Activated naive CD8-positive, alpha-beta T cell (primary cell): ENCODE data around the gene ACTL6B.

Experiments used
- H3K27ac Mint-ChIP-seq: one replicate; pipeline ENCODE4 v1.8.0; 2021; ENCODE audit warnings: mixed read lengths
- H3K27me3 Mint-ChIP-seq: one replicate; pipeline ENCODE4 v1.8.0; 2021; ENCODE audit warnings: mixed read lengths
- H3K36me3 Mint-ChIP-seq: one replicate; pipeline ENCODE4 v1.8.0; 2021; ENCODE audit warnings: mixed read lengths
- H3K4me1 Mint-ChIP-seq: one replicate; pipeline ENCODE4 v1.8.0; 2021; ENCODE audit warnings: low read depth, mixed read lengths
- H3K4me3 Mint-ChIP-seq: one replicate; pipeline ENCODE4 v1.8.0; 2021; ENCODE audit warnings: mild to moderate bottlenecking, mixed read lengths
- H3K9me3 Mint-ChIP-seq: one replicate; pipeline ENCODE4 v1.8.0; 2021; ENCODE audit warnings: low read depth, mixed read lengths

ACTL6B gene

GRCh38 chr7:100629117-100629716 is 27.0 kb downstream of the ACTL6B start:
- H3K4me1 Mint-ChIP-seq, result peaks cover 30% of the 10 kb centered on the region
- no peaks in the 10 kb centered on the region for H3K27me3 Mint-ChIP-seq
- peak overlapping the region; percentile 46 for H3K27ac Mint-ChIP-seq
- H3K4me3 Mint-ChIP-seq, result no peak overlapping the region
- H3K9me3 Mint-ChIP-seq, result no peaks in the 10 kb centered on the region
- H3K36me3 Mint-ChIP-seq, result no peaks in the 10 kb centered on the region

- no peaks in the 10 kb centered on the region for H3K9me3 Mint-ChIP-seq
- no peaks in the 10 kb centered on the region for H3K27me3 Mint-ChIP-seq
- peak overlapping the region; percentile 76 for H3K4me3 Mint-ChIP-seq
- no peak overlapping the region for H3K27ac Mint-ChIP-seq
- no peaks in the 10 kb centered on the region for H3K36me3 Mint-ChIP-seq
- peaks cover 30% of the 10 kb centered on the region for H3K4me1 Mint-ChIP-seq
Observed at GRCh38 chr7:100627238-100627549, 29.1 kb downstream of the ACTL6B start.

- peak overlapping the region; percentile 76 for H3K4me3 Mint-ChIP-seq
- H3K27me3 Mint-ChIP-seq, result no peaks in the 10 kb centered on the region
- no peaks in the 10 kb centered on the region for H3K36me3 Mint-ChIP-seq
- H3K9me3 Mint-ChIP-seq, result no peaks in the 10 kb centered on the region
- H3K27ac Mint-ChIP-seq, result peak overlapping the region; percentile 78
- H3K4me1 Mint-ChIP-seq, result peaks cover 30% of the 10 kb centered on the region
Observed at GRCh38 chr7:100626530-100627237, 29.6 kb downstream of the ACTL6B start.

GRCh38 chr7:100626055-100626454 is 30.2 kb downstream of the ACTL6B start:
- Mint-ChIP-seq H3K36me3 (no peaks in the 10 kb centered on the region), H3K27me3 (no peaks in the 10 kb centered on the region), H3K27ac (no peak overlapping the region), H3K9me3 (no peaks in the 10 kb centered on the region), H3K4me1 (peaks cover 30% of the 10 kb centered on the region), H3K4me3 (peak overlapping the region; percentile 76)

- Mint-ChIP-seq H3K27ac (no peak overlapping the region), H3K4me3 (no peak overlapping the region), H3K9me3 (no peaks in the 10 kb centered on the region), H3K27me3 (no peaks in the 10 kb centered on the region), H3K4me1 (peaks cover 19% of the 10 kb centered on the region), H3K36me3 (peaks cover 2% of the 10 kb centered on the region)
Observed at GRCh38 chr7:100623951-100624824, 32.1 kb downstream of the ACTL6B start.

GRCh38 chr7:100621554-100621953 is 34.7 kb downstream of the ACTL6B start:
- no peaks in the 10 kb centered on the region for H3K9me3 Mint-ChIP-seq
- H3K27ac Mint-ChIP-seq, result no peak overlapping the region
- H3K4me3 Mint-ChIP-seq, result no peak overlapping the region
- no peaks in the 10 kb centered on the region for H3K27me3 Mint-ChIP-seq
- H3K36me3 Mint-ChIP-seq, result peaks cover 2% of the 10 kb centered on the region
- H3K4me1 Mint-ChIP-seq, result peaks cover 7% of the 10 kb centered on the region

- H3K36me3 Mint-ChIP-seq, result peaks cover 2% of the 10 kb centered on the region
- H3K4me1 Mint-ChIP-seq, result peaks cover 4% of the 10 kb centered on the region
- H3K9me3 Mint-ChIP-seq, result no peaks in the 10 kb centered on the region
- H3K4me3 Mint-ChIP-seq, result no peak overlapping the region
- H3K27ac Mint-ChIP-seq, result no peak overlapping the region
- no peaks in the 10 kb centered on the region for H3K27me3 Mint-ChIP-seq
Observed at GRCh38 chr7:100620804-100621203, 35.4 kb downstream of the ACTL6B start.

GRCh38 chr7:100620239-100620638 is 36.0 kb downstream of the ACTL6B start:
- H3K4me3 Mint-ChIP-seq, result no peak overlapping the region
- no peak overlapping the region for H3K27ac Mint-ChIP-seq
- no peaks in the 10 kb centered on the region for H3K27me3 Mint-ChIP-seq
- peaks cover 3% of the 10 kb centered on the region for H3K4me1 Mint-ChIP-seq
- H3K36me3 Mint-ChIP-seq, result peaks cover 2% of the 10 kb centered on the region
- no peaks in the 10 kb centered on the region for H3K9me3 Mint-ChIP-seq

GRCh38 chr7:100614308-100614861 is 41.9 kb downstream of the ACTL6B start:
- Mint-ChIP-seq H3K9me3 (no peaks in the 10 kb centered on the region), H3K27me3 (no peaks in the 10 kb centered on the region), H3K36me3 (peaks cover 3% of the 10 kb centered on the region), H3K4me3 (peak overlapping the region; percentile 85), H3K27ac (peak overlapping the region; percentile 73), H3K4me1 (peaks cover 21% of the 10 kb centered on the region)

- peaks cover 3% of the 10 kb centered on the region for H3K36me3 Mint-ChIP-seq
- peak overlapping the region; percentile 73 for H3K27ac Mint-ChIP-seq
- peak overlapping the region; percentile 85 for H3K4me3 Mint-ChIP-seq
- no peaks in the 10 kb centered on the region for H3K9me3 Mint-ChIP-seq
- no peaks in the 10 kb centered on the region for H3K27me3 Mint-ChIP-seq
- peaks cover 21% of the 10 kb centered on the region for H3K4me1 Mint-ChIP-seq
Observed at GRCh38 chr7:100613412-100614175, 42.7 kb downstream of the ACTL6B start.

GRCh38 chr7:100612730-100613390 is 43.4 kb downstream of the ACTL6B start:
- Mint-ChIP-seq H3K4me3 (peak overlapping the region; percentile 99), H3K4me1 (peaks cover 21% of the 10 kb centered on the region), H3K9me3 (no peaks in the 10 kb centered on the region), H3K27me3 (no peaks in the 10 kb centered on the region), H3K27ac (peak overlapping the region; percentile 50), H3K36me3 (peaks cover 3% of the 10 kb centered on the region)

GRCh38 chr7:100611983-100612729 is 44.1 kb downstream of the ACTL6B start, which contains the start of gene MOSPD3:
TSS of gene MOSPD3 (plus strand) at chr7:100612540. CDS start at chr7:100612792, 252 bp downstream.
- Mint-ChIP-seq H3K27ac (peak within 1 kb of the TSS; percentile 99), H3K36me3 (peaks cover 3% of the 10 kb centered on the region)

GRCh38 chr7:100609958-100610357 is 46.3 kb downstream of the ACTL6B start:
- H3K4me1 Mint-ChIP-seq, result peaks cover 27% of the 10 kb centered on the region
- peaks cover 3% of the 10 kb centered on the region for H3K36me3 Mint-ChIP-seq
- no peak overlapping the region for H3K4me3 Mint-ChIP-seq
- H3K9me3 Mint-ChIP-seq, result no peaks in the 10 kb centered on the region
- H3K27me3 Mint-ChIP-seq, result no peaks in the 10 kb centered on the region
- no peak overlapping the region for H3K27ac Mint-ChIP-seq

More at GRCh38 chr7:100611983-100612729, 44.1 kb downstream of the ACTL6B start, which contains the start of gene MOSPD3:
- Mint-ChIP-seq H3K27me3 (no peaks in the 10 kb centered on the region), H3K4me1 (peaks cover 21% of the 10 kb centered on the region), H3K9me3 (no peaks in the 10 kb centered on the region), H3K4me3 (peak within 1 kb of the TSS; percentile 99)
